ENCODE results near the gene DDA1.
A peak's percentile ranks its signal among the peaks of the same experiment; 100 is the strongest.
"Not testable (repeated sequence)": the region's sequence is repeated elsewhere in the genome, so short reads cannot be mapped to it uniquely, and the experiment has no call there.

Gene DDA1

DNA sequence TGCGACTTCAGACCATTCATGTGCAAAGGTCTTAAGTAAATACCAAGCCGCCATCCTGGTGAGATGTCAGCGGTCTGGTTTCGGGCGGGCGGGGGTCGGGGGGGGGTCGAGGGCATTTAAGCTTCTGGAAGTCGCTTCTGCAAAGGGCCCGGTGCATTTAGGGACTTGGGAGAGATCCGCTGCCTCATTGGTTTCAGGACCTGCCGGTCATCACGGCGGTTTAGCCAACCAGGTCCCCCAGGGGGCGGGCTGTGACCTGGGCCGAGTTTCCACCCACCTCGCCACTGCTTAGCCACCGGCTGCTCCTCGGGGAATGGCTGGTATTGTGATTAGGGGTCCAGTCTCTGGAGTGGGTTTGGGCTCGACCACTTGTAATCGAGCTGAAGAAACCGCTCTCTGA, 19.9 kb upstream of the DDA1 start:
- no peak for DNase-seq

DNA sequence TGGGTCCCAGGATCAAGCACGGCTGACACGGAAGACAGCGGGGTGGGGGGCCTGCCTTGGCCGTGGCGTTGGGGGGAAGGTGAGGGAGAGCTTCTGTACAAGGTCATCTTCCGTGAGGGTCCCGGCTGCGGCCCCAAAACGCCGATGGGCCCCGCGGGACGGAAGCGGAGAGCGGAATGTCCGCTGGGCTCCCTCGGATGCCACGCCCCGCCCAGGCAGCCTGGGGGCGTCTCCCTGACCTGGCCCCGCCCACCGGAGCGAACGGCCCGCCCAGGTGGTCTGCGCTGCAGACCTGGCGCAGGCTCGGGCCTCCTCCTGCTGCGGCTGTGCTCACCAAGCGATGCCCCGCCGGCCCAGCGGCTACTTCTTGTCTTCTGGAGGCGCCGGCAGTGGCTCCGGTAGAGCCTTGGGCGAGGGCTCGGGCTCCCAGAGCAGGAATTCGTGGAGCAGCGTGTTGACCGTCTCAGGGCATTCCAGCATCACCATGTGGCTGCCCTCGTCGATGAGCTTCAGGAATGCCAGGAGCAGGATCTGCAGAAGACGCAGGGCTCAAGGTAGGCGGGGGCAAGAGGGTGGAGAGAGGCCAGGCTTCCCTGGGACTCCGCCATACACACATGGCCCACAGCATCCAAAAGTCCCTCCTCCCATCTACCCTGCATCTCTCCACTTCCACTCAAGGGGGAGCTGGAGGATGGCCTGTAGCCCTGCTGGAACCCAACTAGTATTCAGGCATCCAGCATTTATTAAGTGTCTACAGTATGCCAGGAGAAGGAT, 16.9 kb upstream of the DDA1 start:
- DNase-seq: no peak

DNA sequence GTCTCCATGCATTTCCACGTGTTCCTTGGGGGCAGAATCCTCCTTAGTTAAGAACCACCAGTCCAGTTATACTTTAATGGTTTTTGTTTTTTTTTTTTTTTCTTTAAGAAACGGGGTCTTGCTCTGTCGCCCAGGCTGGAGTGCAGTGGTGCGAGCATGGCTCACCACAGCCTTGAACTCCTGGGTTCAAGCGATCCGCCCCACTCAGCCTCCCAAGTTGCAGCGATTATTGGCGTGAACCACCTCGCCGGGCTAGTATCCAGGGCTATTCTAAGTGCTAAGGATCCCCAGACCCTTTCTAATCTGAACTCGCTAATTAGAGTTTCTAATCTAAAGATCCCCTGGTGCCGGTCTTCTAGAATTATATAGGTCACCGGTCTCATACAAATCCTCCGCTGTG, 15.8 kb upstream of the DDA1 start:
- DNase-seq: no peak

DNA sequence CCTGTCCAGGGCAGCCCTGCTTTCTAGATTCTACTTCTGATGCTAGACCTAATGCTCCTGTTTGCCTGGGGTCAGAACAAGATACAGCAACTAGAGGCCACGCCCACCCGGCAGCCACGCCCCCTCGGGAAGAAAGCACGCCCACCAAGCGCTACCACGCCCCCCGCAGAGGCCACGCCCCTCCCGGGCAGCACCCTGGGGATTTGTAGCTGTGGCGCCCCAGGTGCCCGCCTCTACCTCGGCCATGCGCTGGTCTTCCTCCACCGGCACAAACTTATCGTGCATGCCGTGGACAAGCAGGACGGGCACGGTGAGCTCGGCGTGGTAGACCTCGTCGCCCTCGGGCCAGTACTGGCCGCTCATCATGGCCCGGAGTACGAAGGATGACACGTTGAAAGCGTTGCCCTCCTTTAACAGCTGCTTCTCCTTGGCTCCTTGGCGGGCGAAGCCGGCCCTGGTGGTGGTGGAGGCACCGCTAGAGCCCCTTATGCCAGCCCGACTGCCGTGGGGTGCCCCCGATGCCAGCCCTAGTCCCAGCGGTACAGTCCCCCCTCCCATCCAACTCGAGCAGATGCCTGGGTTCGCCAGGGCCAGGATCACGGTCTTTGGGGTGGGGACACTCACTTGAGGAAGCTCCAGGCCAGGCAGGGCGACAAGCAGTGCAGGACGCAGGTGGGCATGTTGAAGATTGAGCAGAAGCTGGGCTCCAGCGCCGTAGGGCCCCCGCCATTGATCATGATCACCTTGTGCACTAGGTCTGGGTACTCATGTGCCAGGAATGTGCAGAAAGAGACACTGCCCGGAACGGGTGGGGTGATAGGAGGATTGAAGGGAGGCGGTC, 15.1 kb upstream of the DDA1 start:
- DNase-seq: no peak

DNA sequence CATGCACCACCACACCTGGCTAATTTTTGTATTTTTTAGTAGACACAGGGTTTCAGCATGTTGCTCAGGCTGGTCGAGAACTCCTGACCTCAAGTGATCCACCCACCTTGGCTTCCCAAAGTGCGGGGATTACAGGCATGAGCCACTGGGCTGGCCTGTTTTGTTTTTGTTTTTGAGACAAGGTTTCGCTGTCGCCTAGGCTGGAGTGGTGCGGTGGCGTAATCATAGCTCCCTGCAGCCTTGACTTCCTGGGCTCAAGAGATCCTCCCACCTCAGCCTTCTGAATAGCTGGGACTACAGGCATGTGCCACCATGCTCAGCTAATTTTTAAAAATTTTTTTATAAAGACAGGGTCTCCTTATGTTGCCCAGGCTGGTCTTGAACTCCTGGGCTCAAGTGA, 13.8 kb upstream of the DDA1 start:
- DNase-seq: not testable (repeated sequence)

DNA sequence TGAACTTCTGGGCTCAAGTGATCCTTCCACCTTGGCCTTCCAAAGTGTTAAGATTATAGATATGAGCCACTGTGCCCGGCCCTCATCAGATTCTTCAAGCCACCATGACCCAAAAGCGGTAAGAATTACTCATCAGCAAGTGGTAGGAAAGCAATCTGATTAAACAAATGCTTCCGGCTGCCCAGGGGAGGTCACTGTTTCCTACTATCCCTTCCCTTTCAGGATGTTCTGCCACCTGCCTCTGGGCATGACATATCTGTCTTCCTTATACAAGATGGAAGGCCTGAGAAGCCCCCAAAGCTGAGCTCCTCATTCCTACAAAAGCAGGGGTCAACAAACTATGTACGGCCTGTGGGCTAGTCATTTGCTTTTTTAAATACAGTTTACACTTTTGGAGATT, 13.1 kb upstream of the DDA1 start:
- no peak for DNase-seq

DNA sequence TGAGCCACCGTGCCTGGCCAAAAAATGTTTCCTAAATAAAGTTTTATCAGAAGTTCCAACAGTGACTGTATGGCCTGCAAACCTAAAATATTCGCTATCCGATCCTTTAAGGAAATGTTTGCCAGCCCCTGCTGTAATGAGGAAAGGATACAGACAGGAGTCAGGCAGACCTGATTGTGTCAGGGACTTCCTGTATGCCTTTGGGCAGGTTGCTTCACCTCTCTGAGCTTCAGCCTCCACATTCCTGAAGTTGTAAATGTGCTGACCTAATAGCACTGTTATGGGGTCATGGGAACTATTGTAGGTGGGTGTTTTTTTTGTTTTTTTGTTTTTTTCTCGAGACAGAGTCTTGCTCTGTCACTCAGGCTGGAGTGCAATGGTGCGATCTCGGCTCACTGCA, 12.4 kb upstream of the DDA1 start:
- no peak for DNase-seq

DNA sequence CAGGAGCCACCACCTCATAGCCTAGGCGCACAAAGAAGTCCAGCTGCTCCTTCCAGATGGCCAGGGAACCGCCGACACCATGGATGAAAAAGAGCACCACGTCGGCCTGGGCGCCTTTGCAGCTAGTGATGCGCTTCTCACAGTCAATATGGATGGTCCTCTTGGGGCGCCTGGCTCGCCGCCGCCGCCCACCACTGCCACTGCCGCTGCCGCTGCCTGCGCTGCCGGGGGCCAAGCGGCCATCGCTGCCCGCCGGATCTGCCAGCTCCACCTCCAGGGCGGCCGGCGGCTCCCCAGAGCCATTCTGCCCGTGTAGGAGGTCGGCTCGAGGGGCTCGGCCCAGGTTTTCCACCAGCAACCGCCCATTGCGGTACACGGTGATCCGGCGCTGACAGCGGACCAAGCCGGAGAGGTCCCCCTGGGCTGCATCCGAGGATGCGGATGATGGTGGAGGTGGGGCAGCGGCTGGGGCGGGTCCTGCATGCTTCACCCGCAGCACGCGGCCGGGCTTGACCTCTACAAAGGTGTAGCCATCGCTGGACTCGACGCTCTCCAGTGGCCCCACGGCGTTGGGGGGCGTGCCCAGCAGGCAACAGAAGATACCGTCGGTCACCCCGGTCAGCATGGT, 8.3 kb upstream of the DDA1 start:
- DNase-seq: no peak

DNA sequence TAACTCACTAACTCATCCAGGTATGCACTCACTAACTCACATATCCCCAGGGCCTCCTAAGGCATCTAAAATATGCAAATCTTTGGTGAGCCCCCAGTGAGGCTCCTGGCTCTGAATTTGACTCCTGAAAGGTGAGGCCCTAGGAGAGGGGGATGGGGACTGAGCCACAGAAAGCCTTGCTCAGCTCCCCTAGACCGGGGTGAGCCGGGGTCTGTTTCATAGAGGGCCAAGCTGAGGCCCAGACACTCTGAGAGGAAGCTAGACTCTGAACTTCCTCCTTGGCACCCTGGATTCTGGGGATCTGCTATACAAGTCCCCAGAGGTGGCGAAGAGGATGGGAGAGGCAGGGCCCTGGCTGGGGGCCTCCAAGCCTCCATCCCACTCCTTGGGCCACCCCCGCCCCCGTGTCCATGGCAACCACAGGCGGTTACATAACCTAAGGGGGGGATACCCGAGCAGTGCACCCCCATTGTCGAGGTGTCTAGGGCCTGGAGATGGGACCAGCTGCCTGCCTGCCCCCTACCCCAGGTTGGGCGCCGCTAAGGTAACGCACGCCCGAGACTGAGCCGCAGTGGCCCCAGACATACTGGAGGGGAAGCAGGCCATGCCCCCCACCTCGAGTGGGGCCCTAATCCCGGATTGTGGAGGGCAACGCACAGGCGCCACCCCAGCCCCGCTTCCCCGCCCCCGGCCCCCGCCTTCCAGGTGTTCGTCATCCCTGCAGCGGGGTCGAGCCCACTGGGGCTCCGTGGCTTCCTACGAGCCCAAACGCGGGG, 6.8 kb upstream of the DDA1 start:
- DNase-seq: no peak

DNA sequence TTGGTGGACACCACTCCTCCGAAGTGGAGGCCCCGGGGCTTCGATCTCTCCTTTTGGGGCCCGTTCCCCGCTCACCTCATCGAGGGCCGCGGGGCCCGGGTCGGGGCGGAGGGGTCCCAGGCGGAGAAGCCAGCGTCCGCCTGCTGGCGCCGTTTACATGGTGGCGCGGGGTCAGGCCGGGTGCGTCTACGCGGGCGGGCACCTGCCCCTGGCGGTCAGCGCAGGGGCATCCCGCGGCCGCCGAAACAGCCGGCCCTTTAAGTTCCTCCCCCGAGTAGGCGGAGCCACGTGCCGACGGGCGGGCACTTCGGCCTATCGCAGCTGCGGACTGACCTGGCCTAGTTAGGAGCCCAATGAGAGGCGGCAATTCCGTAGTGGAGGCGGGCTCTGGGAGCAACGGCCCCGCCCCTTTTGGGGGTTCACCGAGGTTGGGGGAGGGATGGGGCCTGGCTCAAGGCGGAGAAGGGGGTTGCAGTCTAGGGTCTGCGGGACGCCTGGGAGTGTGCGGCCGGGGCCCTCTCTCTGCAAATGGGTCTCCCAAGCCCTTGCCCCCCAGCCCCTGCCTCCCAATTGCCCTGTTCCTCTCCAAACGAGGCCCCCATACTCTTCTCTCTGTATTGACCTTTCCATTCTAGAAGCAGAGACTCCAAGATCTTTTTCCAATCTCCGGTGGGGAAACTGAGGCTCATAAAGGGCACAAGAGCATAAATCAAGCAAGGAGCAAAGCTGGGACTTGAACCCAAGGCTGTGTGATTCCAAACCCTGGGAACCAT, 6.0 kb upstream of the DDA1 start, which contains the start of gene ABHD8:
TSS of gene ABHD8 (minus strand) at position 259 of the 773 bp plus-strand sequence. CDS start 1,809 bp downstream, outside the sequence.
- DNase-seq: peak; percentile 51 to 77

DNA sequence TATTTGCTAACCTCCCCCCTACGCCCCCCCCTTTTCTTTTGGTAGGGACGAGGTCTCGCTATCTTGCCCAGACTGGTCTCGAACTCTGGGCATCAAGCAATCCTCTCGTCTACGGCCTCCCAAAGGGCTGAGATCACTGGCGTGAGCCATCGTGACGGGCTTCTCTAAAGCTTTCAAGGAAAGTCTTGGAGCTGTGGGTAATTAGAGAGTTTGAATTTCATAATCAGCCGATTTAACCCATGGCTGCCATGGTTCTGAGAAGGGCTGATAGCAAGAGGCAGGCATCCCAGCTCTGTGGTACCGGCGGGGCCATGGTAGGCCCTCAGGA, 5.5 kb upstream of the DDA1 start:
- DNase-seq: no peak

DNA sequence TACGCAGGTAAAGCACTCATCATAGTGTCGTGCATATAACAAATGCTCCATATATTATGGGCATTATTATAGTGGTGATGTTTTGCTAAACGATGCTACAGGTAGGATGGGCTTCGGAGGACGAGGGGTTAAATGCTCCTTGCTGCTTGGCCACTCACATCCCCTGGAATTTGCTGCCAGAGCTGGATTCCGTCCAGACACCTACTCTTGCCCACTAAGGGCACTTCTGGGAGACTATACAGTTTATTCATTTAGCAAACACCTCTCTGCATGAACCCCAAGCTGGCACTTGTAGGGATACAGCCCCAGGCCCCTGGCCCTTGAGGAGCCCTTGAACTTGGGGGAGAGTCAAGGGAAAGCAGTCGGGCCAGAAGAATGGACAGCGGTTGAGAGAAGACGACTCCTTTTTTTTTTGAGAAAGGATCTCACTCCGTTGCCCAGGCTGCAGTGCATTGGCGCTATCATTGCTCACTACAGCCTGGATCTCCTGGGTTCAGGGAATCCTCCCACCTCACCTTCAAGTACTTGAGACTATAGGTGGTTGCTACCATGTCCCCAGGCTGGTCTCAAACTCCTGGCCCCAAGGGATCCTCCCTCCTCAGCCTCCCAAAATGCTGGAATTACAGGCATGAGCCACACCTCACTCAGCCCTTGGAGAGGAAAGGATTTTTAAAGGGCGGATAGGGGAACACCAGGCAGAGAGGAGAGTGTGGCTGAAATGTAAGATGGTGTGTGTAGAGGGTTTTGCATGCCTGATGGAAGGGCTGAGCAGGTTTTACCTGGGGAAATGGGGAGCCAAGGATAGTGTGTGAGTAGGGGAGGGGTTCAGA, 4.8 kb upstream of the DDA1 start:
- DNase-seq: no peak

DNA sequence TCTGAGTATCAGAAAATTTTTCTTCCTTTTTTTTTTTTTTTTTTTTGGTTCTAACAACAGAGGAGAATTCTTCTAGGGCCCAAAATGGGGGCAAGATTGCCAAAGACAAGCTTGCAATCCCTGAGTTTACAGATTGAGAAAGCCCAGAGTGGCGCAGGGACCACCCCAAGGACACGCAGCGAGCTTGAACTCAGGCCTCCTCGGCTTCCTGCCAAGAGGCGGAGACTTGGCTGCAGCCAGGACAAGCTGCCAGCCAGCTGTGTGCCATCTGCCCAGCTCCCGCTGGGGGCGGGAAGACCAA, 4.2 kb upstream of the DDA1 start:
- DNase-seq: no peak

DNA sequence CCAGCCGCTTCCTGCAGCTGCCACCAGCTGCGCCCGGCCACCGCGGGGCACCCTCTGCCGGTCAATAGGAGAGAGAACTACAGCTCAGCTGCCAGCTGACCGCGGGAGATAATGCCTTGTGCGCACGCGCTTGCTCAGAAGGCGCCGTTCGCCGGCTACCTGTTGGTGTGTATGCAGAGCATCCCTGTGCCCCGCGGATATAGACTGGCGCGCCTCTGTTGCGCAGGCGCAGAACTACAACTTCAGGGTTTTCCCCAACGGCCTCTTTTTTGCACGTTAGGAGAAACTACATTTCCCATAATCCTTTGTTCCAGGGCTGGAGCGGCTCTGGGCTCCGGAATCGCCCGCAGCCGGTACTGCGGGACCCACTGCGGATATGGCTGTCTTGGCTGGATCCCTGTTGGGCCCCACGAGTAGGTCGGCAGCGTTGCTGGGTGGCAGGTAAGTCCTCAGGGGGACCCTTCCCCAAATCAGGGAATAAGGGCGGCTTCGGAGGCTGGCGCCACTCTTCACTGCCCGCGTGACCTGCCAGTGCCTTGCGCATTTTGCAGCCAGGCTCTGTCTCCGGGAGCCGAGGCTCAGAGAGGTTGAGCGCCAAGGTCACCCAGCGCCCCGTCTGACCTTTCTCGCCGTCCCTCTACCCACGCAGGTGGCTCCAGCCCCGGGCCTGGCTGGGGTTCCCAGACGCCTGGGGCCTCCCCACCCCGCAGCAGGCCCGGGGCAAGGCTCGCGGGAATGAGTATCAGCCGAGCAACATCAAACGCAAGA, 3.7 kb upstream of the DDA1 start, which contains the start of gene MRPL34:
TSS of gene MRPL34 (plus strand) at position 356 of the 768 bp plus-strand sequence. CDS start at position 377, 21 bp downstream.
- DNase-seq: peak; percentile 87 to 91

DNA sequence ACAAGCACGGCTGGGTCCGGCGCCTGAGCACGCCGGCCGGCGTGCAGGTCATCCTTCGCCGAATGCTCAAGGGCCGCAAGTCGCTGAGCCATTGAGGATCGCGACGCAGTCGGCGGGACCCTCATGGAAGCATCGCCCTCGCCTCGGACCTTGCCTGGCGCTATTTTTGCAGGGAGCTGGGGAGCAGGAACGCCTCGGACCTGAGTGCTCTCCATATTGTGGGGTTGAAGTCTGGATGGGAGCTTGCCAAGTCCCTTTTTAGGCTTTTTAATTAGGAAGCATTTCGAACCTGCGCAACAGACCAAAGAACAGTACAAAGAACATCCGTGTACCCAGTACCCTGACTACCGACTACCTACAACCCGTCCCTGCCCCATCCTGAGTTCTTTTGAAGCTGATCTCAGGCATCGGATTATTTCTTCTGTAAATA, 3.1 kb upstream of the DDA1 start:
- no peak for DNase-seq

DNA sequence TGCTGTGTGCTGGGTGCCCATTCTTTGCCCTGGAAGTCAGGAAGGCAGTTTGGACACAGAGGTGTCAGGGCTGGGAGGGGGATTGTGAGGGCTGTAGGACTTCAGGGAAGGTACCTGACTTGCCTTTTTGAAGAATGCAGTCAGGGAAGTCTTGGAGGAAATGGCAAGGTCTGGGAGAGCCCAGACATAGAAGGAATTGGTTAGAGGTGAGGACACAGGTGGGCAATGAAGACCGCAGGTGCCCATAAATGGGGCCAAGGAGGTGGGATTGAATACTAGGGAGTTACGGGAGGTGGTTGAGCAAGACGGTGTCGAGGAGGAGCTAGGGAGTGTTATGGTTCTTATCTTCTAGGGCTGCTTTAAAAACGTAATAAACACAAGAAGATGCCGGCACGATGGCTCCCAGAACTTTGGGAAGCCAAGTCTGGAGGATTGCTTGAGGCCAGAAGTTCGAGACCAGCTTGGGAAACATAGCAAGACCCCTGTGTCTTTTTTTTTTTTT, 1.4 kb upstream of the DDA1 start:
- no peak for DNase-seq

DNA sequence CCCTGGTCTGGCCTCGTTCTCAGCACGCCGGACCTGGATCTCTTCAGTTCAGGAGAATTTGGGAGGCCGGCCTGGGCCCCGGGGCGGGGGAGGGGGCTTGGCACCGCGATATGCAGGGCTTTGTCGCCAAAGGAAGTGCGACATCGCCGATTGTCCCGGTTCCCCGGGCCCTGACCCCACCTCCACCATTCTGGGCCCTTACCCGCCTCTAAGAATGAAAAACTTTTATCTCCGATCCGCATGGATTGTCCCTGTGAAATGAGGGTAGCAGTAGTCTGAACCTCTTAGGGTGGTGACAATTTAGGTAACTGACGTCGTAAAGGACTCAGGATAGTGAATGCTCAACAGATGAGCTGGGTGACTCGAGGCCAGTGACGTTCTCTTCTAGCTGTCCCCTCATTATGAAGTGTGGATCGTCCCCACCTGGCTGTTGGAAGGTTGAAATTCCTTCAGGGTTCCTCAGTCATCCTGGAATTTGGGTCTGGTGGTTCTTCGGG, 650 bp downstream of the DDA1 start:
- no peak for DNase-seq

DNA sequence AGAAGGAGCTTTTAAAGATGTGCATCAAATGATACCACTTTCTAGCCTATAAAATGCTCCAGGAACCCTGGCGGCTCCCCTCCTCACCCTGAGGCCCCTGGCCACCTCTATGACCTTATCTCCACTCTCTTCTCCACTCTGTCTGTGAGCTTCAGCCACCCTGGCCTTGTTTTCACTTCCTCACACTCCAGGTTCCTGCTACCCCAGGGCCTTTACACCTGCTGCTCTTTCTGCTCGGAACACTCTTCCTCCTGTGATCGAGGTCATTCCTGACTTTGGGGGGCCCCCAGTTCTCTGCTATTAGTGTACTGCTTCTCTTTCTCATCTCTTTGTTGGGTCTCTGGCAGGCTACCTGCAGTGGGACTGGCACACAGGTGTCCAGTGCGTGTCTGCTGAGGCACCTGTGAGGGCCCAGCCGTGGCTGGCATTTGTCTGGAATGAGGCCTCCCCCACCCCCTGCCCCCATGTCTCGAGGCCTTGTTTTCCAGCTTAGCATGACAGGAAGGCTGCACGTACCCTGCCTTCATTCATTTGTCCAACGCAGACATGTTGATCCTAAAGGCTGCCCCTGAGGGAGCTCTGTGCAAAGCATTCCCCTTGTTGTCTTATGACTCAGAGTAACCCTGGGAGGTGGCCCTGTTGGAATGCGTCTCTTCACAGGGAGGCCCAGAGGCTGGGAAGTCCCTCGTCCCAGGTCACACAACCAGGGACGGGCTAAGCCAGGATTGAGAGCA, 2.3 kb downstream of the DDA1 start:
- DNase-seq: no peak

All from NCI-H187 (cell line).